Brain pericyte (primary cell): ENCODE measurements around the gene CLDN34.

Source experiments
- DNase-seq: peaks from one replicate; pipeline ENCODE4 v3.0.0-alpha.2; 2012; ENCODE audit warnings: low read depth, low spot score

The CLDN34 gene, protein sequence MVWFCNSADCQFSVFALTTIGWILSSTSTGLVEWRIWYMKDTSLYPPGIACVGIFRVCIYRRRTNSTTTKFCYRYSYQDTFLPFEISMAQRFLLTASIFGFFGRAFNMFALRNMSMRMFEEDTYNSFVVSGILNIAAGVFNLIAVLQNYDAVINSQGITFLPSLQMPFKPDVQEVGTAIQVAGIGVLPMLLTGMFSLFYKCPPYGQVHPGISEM

GRCh38 chrX:9966775-9967408 lies at the start of gene CLDN34:
Gene CLDN34, plus strand, starts transcription at chrX:9967358. Its CDS starts 0 bp downstream, at chrX:9967358.
- no peak for DNase-seq

- DNase-seq, result no peak
Observed at GRCh38 chrX:9917861-9918260, 49.3 kb upstream of the CLDN34 start.

DNA sequence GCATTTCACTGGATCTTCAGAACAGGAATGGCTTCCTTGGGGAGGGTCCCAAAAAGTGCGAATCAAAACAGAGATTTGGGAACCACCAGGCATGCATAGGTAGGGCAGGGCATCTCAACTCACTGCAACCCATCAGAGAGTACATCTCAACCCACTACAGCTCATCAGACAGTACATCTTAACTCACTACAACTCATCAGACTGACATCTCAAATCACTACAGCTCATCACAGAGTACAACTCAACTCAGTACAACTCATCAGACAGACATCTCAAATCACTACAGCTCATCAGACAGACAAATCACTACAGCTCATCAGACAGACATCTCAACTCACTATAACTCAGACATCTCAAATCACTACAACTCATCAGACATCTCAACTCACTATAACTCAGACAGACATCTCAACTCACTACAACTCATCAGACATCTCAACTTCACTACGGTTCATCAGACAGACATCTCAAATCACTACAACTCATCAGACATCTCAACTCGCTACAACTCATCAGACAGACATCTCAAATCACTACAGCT lies 47.5 kb upstream of the CLDN34 start:
- no peak for DNase-seq

- DNase-seq, result no peak
Observed at GRCh38 chrX:9921407-9921806, 45.8 kb upstream of the CLDN34 start.

- no peak for DNase-seq
Observed at GRCh38 chrX:9923357-9923756, 43.8 kb upstream of the CLDN34 start.

GRCh38 chrX:9926002-9926401 lies 41.2 kb upstream of the CLDN34 start:
- DNase-seq, result no peak

DNA sequence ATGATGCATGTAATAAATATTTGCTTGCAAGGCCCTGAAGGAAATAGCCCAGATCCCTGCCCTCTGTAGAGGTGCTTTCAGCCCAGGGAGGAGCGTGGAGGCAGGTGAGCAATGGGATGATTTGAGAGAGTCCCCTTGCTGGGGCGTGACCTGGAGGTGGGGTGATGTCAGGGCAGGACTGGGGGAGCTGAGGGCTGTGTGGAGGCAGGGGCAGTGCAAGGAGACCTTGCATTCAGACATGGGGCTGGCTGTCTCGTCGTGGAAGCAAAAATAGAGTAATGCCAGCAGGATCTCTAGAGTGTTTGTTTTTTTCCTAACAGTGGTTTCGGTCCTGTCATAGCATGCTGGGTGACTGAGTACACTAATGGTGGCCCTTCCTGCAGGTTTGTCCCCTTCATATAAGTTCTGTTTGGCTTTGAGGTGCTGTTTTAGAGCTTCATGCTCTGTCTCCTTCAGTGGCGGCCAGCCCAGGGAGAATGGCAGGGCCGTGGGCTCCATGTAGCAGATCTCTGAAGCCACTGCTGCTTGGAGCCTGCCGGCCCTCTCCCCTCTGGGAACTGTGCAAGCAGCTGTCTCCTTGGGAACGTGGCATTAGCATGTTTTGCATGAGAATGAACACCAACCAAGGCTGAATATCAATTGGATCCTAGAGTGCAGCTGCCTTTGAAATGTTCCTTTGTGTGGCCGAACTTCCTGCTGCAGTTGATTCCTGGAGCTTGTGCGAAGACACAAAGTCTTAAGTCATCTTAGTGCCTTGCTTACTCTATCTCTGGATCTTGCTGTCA lies 39.3 kb upstream of the CLDN34 start:
- no peak for DNase-seq

- DNase-seq, result no peak
Observed at GRCh38 chrX:9935436-9935835, 31.7 kb upstream of the CLDN34 start.

- DNase-seq, result no peak
Observed at GRCh38 chrX:9937761-9938160, 29.4 kb upstream of the CLDN34 start.

DNA sequence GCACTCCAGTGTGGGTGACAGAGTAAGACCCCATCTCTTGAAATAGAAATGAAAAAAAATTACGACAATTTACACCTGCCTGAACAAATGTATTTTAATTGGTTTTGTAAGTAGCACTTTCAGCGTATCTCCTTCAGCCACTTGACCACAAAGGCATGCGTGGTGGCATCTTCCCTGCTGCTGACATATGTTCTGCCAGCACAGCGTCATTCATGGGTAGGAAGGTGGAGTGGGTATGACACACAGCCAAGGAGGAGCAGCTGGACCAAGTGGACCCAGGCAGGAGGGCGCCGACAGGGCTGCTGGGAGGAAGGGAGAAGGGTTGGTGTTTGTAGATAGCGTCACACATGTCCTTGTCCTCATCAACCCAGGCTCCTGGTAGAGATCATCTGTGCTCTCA lies 28.6 kb upstream of the CLDN34 start:
- DNase-seq, result no peak

DNA sequence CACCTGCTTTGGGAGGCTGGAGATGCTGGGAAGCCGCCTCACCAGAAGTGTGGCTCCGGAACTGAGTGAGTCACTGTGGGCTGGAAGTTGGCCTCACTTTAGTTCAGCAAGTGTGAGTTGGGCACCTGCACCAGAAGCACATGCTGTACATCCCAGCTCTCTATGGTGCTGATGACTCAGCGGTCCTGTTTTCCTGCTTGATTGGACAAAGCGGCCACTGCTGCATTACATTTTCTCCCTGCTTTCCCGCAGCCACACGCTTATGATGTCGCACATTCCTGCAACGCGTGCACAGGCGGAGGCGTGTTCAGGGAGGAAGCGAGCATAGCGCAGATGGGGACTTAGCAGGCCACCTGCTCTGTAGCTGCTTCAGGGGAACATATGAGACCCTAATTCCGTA lies 26.7 kb upstream of the CLDN34 start:
- DNase-seq, result peak; percentile 27

DNA sequence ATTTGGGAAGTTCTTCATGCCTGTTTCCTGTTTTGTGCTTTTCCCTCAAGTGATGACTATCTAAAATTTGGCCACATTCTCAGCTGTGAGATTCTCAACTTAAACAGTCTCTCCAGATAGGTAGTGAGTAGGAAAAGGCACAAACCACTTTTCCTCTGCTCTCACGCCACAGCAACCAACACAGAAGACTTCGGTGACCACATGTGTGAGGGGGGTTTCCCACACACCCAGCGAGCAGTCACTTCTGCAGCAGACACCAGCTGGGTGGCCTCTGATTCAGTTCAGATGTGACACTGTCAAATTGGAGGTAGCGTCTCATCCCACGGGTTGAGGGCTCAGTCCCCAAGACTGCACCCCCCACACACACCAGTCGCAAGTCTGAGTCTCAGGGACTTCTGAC lies 25.1 kb upstream of the CLDN34 start:
- no peak for DNase-seq

- no peak for DNase-seq
Observed at GRCh38 chrX:9943420-9943819, 23.7 kb upstream of the CLDN34 start.

DNA sequence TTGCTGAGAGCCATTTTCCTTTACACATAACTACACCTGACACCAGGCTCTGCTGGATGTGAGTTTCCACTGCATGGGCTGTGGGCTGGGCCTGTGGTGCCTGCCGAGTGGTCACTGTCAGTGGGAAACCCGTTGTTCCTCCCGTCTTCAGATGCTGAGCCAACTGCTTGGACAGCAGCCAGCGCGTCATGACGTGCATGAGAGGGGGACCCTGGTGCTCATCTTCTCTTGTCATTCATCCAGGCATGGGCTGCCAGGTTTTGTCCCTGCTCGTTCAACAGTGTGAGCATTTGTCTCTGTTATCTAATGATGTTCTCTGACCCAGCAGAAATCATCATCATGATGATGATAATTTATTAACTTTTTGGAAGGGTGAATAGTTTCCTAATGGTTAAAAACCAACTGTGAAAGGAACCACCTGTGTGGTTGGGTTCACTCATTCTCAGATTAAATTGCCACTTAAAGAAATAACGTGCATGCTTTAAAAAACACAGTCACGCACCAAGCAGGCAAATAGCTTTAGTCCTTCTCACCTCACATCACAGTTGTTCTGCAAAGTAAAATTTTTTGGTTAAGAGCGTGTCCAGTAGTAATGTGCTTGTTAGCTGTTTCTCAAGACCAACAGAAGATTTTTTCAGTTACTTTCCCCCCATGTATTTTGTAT lies 19.9 kb upstream of the CLDN34 start:
- DNase-seq, result no peak

GRCh38 chrX:9948406-9948805 lies 18.8 kb upstream of the CLDN34 start:
- no peak for DNase-seq

GRCh38 chrX:9952300-9952699 lies 14.9 kb upstream of the CLDN34 start:
- DNase-seq, result no peak

DNA sequence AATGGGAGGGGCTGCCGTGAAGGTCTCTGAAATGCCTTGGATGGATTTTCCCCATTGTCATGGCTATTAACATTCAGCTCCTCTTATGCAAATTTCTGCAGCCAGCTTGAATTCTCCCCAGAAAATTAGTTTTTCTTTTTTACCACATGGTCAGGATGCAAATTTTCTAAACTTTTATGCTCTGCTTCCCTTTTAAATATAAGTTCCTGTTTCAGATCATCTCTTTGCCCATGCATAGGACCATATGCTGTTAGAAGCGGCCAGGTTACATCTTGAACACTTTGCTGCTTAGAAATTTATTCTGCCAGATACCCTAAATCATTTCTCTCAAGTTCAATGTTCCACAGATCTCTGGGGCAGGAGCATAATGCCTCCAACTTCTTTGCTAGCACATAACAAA lies 13.8 kb upstream of the CLDN34 start:
- no peak for DNase-seq

GRCh38 chrX:9955506-9955905 lies 11.7 kb upstream of the CLDN34 start:
- DNase-seq, result no peak

GRCh38 chrX:9957743-9958142 lies 9.4 kb upstream of the CLDN34 start:
- no peak for DNase-seq

DNA sequence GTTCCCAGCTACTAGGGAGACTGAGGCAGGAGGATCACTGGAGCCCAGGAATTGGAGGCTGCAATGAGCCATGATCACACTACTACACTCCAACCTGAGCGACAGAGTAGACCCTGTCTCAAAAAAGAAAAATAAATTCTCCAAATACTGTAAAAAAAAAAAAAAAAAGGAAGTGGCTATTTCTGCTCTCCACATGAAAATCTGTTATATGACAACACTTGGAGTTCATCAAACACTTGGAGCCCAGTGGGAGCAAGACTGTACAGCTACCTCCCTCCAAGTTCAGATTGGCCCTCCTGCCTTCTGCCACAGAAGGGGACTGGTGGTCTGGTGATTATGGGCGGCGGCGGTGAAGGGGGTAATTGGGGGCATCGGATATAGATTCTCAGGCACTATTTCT lies 9.0 kb upstream of the CLDN34 start:
- no peak for DNase-seq

DNA sequence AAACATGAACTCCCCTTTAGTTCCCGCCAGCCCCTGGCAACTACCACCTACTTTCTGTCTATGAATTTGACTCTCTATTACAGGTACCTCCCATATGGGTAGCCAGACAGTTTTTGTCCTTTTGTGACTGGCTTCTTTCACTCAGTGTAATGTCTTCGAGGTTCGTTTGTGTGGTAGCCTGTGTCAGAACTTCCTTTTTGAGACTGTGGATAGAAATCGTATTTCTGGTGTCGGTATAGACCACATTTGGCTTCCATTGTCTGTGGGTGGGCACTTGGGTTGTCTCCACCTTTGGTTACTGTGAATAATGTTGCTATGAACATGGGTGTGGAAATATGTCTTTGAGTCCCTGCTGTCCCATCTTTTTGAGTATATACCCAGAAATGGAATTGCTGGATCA lies 5.4 kb upstream of the CLDN34 start:
- no peak for DNase-seq

GRCh38 chrX:9977635-9978034 lies 10.5 kb downstream of the CLDN34 start:
- DNase-seq, result no peak
